ENCODE data around the gene DCAF5.
"Not testable (repeated sequence)": the region's sequence is repeated elsewhere in the genome, so short reads cannot be mapped to it uniquely, and the experiment has no call there.

Gene DCAF5

DNA sequence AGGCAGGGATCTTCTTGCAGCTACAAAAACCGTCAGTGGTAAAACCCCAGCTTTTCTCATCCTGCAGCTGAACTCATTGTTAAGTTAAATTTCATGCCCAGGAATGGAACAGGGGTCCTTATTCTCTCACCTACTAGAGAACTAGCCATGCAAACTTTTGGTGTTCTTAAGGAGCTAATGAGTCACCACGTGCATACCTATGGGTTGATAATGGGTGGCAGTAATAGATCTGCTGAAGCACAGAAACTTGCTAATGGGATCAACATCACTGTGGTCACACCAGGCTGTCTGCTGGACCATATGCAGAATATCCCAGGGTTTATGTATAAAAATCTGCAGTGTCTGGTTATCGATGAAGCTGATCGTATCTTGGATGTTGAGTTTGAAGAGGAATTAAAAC, 68.9 kb downstream of the DCAF5 start:
- TF ChIP-seq, protein P1, sequence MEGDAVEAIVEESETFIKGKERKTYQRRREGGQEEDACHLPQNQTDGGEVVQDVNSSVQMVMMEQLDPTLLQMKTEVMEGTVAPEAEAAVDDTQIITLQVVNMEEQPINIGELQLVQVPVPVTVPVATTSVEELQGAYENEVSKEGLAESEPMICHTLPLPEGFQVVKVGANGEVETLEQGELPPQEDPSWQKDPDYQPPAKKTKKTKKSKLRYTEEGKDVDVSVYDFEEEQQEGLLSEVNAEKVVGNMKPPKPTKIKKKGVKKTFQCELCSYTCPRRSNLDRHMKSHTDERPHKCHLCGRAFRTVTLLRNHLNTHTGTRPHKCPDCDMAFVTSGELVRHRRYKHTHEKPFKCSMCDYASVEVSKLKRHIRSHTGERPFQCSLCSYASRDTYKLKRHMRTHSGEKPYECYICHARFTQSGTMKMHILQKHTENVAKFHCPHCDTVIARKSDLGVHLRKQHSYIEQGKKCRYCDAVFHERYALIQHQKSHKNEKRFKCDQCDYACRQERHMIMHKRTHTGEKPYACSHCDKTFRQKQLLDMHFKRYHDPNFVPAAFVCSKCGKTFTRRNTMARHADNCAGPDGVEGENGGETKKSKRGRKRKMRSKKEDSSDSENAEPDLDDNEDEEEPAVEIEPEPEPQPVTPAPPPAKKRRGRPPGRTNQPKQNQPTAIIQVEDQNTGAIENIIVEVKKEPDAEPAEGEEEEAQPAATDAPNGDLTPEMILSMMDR (IDR thresholded peaks at IDR 0.05) = no peak
- DNase-seq (ENCODE audit: low spot score) = no peak
- no peak overlapping the region for H3K27ac ChIP-seq
- no peak overlapping the region for H3K4me3 ChIP-seq

DNA sequence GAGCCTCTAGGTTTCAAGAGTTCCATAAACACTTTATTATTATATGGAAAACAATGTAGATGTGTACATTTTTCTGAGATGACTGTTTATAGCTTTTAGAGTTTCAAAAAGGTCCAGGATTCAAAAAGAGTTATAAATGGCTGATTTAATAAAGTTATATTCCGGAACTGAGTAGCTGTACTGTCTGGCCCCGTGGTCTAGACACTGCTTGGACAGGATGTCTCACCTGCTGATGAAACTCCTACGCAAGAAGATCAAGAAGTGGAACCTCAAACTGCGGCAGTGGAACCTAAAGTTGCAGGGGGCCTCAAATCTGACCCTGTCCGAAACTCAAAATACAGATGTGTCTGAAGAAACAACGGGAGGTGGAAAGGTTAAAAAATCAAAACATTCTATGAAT, 69.7 kb downstream of the DCAF5 start:
- TF ChIP-seq, protein P1 (IDR thresholded peaks at IDR 0.05) = no peak
- Histone ChIP-seq H3K27ac (no peak overlapping the region), H3K4me3 (no peak overlapping the region)
- no peak for DNase-seq (ENCODE audit: low spot score)

DNA sequence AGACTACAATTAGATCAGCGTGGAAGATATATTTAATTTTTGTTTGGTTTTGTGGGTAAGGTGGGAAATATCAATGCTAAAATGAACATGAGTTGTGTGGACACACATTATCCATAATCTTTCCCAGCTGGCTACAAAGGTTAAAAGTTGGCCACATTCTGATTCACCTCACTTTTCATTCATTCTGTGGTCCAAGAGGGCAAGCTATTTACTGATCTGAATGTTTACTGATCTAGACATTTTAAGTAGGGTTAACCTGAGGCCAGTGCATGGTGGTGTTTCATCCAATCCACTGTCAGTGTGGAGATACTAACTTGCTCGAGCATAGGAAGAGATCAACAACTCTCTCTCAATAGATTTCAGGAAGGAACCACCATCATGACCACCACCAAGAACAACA, 71.6 kb downstream of the DCAF5 start:
- peak overlapping the region in 1 of 2 donors; percentile 14 for H3K27ac ChIP-seq
- DNase-seq (ENCODE audit: low spot score) = no peak
- no peak overlapping the region for H3K4me3 ChIP-seq
- TF ChIP-seq, protein P1 (IDR thresholded peaks at IDR 0.05) = no peak

DNA sequence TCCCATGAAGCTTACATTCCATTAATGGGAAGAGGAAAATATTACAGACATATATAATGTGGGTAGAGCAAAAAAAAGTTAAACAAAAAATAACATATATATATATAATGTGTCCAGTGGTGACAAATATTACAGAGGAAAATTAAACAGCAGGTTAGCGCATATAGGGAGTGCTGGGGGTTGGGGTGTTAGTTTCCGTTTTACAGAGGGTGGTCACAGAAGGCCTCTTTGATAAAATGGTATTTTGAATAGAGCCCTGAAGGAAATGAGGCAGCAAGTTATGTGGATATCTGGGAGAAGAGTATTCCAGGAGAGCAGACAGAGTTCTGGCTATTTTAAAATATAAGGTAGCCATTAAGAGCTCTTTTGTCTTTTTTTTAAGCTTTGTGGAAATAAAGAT, 73.2 kb downstream of the DCAF5 start:
- TF ChIP-seq, protein P1 (IDR thresholded peaks at IDR 0.05) = no peak
- DNase-seq (ENCODE audit: low spot score) = no peak
- Histone ChIP-seq H3K4me3 (no peak overlapping the region), H3K27ac (peak overlapping the region; percentile 69 to 76)

DNA sequence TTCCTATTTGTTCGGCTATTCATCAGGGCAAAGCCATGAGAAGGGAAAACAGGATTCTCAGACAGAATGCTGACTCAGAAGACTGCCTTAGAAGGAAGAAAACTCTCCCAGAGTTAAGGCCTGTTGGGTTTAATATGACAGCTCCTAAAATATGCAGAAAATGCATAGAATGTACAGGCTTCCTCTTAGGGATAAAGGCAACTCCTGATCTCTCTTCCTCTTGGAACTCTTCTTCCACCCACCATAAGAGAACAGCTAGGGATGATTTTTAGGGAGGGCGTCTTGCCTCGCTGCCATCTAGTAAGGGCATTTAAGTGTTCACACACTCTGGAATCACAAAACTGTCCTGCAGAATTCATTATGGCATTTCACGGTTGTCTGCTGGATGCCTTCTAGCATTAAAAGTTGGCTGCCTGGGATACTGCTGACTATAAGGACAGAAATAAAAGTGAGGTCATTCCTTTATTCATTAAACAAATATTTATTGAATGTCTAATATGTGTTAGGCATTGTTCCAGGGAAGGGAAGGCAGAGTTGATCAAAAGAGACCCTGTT, 73.7 kb downstream of the DCAF5 start:
- H3K4me3 ChIP-seq = no peak overlapping the region
- peak overlapping the region; percentile 69 to 76 for H3K27ac ChIP-seq
- no peak for DNase-seq (ENCODE audit: low spot score)
- TF ChIP-seq, protein P1 (IDR thresholded peaks at IDR 0.05) = no peak

DNA sequence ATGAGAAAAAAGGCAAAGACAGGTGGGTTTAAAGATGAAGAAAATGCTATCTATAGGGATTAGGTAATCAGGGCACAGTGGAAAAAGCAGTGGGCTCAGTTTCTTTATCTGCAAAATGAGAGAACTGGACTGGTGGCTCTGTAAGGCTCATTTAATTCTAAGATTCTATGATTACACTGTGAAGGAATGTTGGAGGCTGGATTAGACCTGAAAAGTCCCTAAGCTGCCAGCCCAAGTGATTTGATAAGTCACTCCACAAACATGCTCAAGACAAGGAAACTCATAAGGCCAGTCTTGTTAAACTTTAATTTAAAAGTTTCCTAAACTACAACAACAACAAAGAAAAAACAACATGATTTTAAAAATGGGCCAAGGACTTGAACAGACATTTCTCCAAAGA, 75.1 kb downstream of the DCAF5 start:
- DNase-seq (ENCODE audit: low spot score) = no peak
- Histone ChIP-seq H3K4me3 (no peak overlapping the region), H3K27ac (peak overlapping the region; percentile 69 to 80)
- TF ChIP-seq, protein P1 (IDR thresholded peaks at IDR 0.05) = no peak

DNA sequence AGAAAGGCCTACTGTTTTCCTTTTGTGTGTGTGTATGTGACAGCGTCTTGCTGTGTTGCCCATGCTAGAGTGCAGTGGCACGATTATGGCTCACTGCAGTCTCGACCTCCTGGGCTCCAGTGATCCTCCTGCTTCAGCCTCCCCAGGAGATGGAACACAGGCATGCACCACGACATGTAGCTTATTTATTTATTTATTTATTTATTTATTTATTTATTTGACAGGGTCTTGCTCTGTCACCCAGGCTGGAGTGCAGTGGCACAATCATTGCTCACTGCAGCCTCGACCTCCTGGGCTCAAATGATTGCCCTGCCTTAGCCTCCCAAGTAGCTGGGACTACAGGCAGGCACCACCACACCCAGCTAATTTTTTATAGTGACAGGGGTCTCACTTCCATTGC, 75.7 kb downstream of the DCAF5 start:
- peak overlapping the region; percentile 69 to 80 for H3K27ac ChIP-seq
- DNase-seq (ENCODE audit: low spot score); H3K4me3 ChIP-seq: not testable (repeated sequence)

- TF ChIP-seq, protein P1 (IDR thresholded peaks at IDR 0.05) = no peak
- H3K27ac ChIP-seq = no peak overlapping the region
- no peak for DNase-seq (ENCODE audit: low spot score)
- no peak overlapping the region for H3K4me3 ChIP-seq
These were observed 76.6 kb downstream of the DCAF5 start for GRCh38 chr14:69076341-69076740.

Data from coronary artery (tissue), 2 donors.